Measurements from ENCODE around the gene ELP1. TPM values are rescaled to one million over a fixed set of nuclear protein-coding genes. Genes with fewer than 3 reads are reported as not detected.
"Not testable (repeated sequence)": the region's sequence is repeated elsewhere in the genome, so short reads cannot be mapped to it uniquely, and the experiment has no call there.

The ELP1 gene
- polyA plus RNA-seq, 3 donors = 42.3 to 54.0 (median 48.6) TPM

- DNase-seq = no peak
These were observed 6.1 kb upstream of the ELP1 start for GRCh38 chr9:108939975-108940374.

DNA sequence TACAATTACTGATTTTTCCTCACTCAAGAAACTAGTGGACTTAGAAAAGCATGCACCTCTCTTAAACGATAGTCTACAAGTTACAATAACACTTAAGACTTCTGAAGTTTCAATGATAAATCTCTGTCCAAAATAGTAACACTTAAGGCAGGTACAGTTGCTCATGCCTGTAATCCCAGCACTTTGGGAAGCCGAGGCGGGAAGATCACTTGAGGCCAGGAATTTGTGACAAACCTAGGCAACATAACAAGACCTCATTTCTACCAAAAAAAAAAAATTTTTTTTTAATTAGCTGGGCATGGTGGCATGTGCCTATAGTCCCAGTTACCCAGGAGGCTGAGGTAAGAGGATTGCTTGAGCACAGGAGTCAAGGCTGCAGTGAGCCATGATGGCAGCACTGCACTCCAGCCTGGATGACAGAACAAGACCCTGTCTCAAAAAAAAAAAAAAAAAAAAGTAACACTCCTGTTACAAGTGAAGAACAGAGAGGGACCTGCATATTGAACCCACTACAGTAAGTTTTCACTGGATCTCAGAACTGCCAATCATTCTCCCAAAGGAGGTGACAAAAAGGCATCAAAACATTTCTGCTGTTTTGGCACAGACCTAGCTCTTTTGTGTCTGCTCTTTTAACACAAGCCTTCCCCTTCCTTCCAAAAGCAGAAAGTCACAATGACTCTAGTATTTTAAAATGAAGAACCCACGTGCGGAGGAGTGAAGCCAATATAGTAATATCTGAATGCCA, 3.8 kb upstream of the ELP1 start:
- DNase-seq = no peak

DNA sequence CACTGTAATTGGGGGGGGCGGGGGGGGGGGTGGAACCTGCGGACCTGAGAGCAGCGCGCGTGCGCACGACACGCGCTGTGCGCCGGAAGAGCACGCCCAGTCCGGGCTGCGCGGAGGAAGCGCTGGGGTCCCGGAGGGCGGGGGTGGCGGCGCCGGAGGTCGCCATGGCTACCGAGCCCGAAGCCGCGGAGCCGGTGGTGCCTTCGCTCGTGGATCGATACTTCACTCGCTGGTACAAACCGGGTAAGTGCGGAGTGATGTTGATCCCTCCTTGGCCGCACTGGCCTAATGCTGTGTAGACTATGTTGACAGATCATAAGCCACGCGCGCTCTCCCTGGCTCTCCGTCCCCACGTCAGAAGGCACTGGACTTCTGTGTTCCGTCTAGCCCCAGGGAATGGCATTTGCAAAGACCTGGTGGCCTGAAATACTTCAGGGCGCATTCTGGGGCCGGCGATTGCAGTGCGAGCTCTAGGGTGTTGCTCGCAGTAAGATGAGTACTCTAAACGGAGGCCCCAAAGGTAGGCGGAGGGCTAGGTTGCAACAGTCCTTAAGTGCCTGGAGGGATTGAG, 484 bp upstream of the ELP1 start, which contains the start of gene ABITRAM:
Gene ABITRAM, plus strand, starts transcription at position 78 of the 571 bp plus-strand sequence. Its CDS starts 87 bp downstream, at position 165.
- DNase-seq = peak; percentile 80

GRCh38 chr9:108933231-108933717, 650 bp downstream of the ELP1 start:
- no peak for DNase-seq

DNA sequence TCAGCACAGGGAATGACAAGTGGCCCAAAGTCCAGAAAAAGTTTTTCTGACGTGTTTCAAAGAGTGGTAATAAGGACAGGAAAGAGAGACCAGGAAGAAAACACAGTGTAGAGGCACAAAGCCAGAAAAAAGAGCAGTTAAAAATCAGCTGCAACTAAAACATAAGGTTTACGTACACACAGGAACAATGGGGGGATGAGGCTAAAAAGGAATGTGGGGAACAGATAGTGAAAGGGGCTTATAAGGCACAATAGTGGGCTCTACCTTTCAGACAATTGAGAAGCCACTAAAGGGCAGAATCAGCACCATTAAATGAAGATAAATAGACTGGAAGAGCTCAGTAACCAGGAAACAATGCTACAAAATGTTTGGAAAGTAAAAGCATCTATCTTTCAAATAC, 5.5 kb downstream of the ELP1 start:
- no peak for DNase-seq

DNA sequence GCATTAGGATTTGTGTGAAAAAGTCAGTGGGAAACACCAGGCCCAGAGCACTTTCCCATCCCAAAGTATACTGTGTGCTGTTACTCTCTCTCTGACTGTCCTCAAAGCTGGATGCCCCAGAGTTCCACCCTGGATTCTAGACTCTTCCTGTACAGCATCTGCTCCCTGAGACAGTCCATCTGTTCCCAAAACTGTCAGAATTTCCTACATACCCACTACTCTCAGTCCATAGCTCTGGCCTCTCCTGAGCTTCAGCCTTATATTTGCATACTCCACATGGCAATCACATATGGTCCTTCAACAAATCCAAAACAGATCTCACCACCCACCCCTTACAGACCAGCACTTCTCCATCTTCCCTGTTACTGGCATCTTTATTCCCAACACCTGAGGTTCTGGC, 9.5 kb downstream of the ELP1 start:
- peak; percentile 21 for DNase-seq

GRCh38 chr9:108921200-108921599, 12.7 kb downstream of the ELP1 start:
- DNase-seq = no peak

DNA sequence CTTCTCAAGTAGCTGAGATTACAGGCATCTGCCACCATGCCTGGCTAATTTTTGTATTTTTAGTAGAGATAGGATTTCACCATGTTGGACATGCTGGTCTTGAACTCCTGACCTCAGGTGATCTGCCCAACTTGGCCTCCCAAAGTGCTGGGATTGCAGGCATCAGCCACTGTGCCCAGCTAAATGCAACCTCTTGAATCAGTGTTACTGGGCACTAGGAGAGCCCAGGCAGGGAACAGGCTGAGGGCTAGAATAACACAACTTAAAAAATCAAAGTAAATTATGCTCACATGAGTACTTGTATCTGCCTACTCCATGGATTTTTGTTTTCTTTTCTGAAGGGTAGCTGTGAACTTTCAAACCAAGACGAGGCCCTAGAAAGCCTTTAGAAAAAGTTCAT, 13.5 kb downstream of the ELP1 start:
- DNase-seq = not testable (repeated sequence)

GRCh38 chr9:108919517-108919916, 14.4 kb downstream of the ELP1 start:
- DNase-seq = no peak

DNA sequence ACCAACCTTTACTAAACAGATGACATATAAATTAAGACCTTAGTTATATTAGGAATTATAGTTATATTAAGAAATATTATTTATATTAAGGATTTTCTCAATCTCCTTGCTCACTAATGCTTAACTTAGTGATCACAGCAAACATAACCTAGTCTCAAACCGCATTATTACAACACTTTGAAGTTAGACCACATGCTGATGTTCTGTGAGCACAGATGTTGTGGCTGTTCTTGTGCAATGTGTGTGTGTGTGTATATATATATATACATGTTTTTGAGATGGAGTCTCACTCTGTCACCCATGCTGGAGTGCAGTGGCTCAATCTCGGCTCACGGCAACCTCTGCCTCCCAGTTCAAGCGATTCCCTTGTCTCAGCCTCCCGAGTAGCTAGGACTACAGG, 20.5 kb downstream of the ELP1 start:
- DNase-seq = no peak

GRCh38 chr9:108911820-108912219, 22.1 kb downstream of the ELP1 start:
- no peak for DNase-seq

DNA sequence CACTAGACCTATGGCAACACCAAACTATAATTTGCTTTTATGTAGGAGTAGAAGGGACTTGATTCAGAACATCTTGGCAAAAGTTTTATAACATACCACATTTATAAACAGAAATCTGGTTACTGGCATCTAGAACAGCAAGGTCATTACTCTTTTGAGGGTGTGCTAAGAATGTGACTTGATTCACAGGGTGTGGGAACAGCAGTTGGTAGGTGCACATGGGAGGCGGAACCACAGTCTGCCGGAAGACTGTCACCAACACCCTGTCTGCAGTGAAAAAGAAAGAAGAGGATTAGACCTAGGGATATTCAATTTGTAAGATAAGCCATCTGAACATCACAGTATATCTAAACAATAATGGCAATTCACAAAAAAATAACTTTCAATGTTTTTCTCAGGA, 23.0 kb downstream of the ELP1 start:
- no peak for DNase-seq

- DNase-seq = no peak
These were observed 23.5 kb downstream of the ELP1 start for GRCh38 chr9:108910402-108910801.

DNA sequence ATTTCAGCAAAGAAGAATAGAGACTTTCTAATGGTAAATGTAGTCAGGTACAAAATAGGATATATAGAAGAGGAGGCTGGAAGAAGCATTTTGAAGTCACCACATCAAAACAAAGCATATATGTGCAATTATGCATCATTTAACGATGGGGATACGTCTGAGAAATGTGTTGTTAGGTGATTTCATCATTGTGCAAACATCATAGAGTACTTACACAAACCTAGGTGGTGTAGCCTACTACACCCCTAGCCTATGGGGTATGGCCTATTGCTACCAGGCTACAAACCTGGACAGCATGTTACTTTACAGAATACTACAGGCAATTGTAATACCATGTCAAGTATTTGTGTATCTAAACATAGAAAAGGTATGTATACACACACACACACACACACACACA, 28.4 kb downstream of the ELP1 start:
- DNase-seq = no peak

DNA sequence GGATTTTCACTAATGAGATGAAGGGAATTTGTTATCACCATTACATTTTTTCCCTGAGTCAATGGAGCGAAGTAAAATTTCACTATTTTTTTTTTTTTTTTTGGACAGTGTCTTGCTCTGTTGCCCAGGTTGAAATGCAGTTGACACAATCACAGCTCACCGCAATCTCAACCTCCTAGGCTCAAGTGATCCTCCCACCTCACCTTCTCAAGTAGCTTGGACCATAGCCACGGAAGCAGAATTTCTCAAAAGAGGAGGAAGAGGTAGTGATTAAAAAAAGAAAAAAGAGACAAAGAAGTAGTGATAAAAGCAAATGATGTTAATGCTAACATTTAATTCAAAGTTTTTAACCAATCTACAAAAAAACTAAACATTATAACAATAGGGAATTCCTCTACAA, 29.8 kb downstream of the ELP1 start:
- no peak for DNase-seq

GRCh38 chr9:108903420-108904103, 30.4 kb downstream of the ELP1 start:
- no peak for DNase-seq

DNA sequence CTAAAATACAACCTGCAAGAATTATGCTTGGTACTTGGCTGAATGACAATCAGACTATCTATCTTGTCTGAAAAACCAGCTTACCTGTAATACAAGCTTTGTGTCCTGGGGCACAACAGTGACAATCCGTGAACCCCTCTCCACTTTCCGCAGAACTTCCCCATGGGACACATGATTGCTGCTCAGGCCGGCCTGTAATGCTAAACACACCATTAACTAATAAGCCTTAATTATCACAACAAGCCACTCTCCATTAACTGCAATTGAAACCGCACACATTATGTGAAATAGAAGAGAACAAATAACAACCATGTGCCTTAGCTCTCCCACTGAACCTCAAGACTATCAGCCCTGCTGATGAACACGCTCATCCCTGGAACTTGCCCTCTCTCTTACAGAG, 33.7 kb downstream of the ELP1 start:
- no peak for DNase-seq

DNA sequence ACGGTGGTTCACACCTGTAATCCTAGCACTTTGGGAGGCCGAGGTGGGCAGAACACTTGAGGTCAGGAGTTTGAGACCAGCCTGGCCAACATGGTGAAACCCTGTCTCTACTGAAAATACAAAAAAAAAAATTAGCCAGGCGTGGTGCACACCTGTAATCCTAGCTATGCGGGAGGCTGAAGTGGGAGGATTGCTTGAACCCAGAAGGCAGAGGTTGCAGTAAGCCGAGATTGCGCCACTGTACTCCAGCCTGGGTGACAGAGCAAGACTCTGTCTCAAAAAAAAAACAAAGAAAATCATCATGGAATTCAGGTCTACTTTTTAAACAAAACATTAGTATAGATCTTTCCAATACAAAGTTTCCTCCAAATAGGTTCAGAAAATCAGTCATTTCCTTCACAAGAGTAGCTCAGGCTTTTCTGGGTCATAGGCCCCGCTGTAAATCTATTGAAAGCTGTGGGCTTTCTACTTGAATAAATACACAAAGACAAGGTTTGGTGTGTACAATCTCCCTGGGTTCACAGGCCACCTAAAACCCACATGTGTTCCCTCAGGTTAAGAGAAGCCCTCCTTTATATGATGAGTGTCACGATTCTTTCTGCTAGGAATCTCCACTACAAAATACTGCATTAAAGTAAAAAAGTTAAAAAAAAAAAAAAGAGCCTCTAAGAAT, 34.8 kb downstream of the ELP1 start:
- not testable (repeated sequence) for DNase-seq

- no peak for DNase-seq
These were observed 36.4 kb downstream of the ELP1 start for GRCh38 chr9:108897324-108898096.

DNA sequence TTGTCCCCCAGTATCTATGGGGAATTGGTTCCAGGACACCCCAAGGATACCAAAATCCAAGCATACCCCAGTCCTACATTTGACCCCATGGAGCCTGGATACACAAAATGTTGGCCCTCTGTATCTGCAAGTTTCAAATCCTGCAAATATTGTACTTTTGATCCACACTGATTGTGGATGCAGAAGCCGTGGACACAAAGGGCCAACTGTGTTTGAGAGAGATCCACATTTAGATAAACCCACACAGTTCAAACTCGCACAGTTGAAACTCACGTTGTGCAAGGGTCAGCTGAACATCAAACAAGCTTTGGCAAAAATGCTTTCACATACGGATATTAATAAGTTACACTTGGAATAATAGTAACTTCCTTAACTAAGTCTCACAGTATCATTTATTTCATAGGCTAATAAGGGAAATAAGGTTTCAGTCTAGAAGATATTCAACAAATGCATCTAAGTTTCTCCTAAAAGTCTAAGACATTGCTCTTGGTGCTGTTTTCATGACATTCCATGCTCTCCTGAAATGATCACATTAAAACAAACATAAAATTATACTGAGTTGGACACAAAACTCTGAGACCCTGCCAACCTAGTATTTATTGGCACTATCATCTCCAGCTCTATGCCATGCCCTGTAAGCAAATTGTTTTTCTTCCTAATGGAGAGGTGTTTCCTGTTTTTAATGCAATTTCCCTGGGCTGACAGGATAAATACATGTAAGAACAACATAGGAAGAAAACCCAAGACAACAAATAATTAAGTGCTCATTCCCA, 39.5 kb downstream of the ELP1 start:
- DNase-seq = no peak

DNA sequence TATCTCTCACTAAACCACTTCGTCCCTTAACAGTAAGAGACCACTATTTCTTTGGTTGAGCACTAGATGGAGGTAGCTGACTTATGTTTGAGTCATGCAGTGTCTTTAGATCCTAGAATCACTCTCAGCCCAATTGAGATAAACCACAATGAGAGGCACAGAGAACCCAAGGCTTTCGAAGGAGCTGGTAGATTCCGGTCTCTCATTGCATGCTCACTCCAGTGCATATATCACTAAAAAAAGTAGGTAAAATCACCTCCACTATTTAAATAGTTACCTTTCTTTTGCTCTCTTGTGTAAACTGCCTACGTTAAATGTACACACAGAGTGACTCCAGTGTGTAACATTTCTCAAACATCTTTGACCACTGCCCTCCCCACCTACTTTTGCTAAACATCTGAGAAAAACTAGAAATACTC, 44.3 kb downstream of the ELP1 start:
- DNase-seq = no peak

Data from renal pelvis (tissue), 4 donors.